Mucosa of stomach (tissue), 1 donor: ENCODE results near the gene RBFOX2.

Source experiments
- H3K27me3 ChIP-seq: one replicate; pipeline ENCODE4 v1.7.0; 2013; ENCODE audit warnings: mild to moderate bottlenecking, low read length; ENCODE audit not compliant: control insufficient read depth, insufficient read depth
- H3K36me3 ChIP-seq: one replicate; pipeline ENCODE4 v1.7.0; 2013; ENCODE audit warnings: low read length; ENCODE audit not compliant: control insufficient read depth, insufficient read depth
- H3K4me1 ChIP-seq: one replicate; pipeline ENCODE4 v1.7.0; 2013; ENCODE audit warnings: mild to moderate bottlenecking, low read length; ENCODE audit not compliant: control insufficient read depth, insufficient read depth
- H3K4me3 ChIP-seq: one replicate; pipeline ENCODE4 v1.7.0; 2013; ENCODE audit warnings: low read length
- H3K9ac ChIP-seq: one replicate; pipeline ENCODE4 v1.7.0; 2013; ENCODE audit warnings: mild to moderate bottlenecking, low read length, moderate library complexity
- H3K9me3 ChIP-seq: one replicate; pipeline ENCODE4 v1.7.0; 2013; ENCODE audit warnings: mild to moderate bottlenecking, low read length, moderate library complexity; ENCODE audit not compliant: control insufficient read depth
- donor health status: Pancreatic carcinoma.

RBFOX2 gene

GRCh38 chr22:35900483-35901168 is 128.0 kb downstream of the RBFOX2 start:
- Histone ChIP-seq H3K4me3 (no peak overlapping the region), H3K9ac (no peak overlapping the region), H3K9me3 (no peaks in the 10 kb centered on the region), H3K4me1 (peaks cover 16% of the 10 kb centered on the region), H3K27me3 (no peaks in the 10 kb centered on the region), H3K36me3 (no peaks in the 10 kb centered on the region)

GRCh38 chr22:35899736-35900135 is 128.9 kb downstream of the RBFOX2 start:
- Histone ChIP-seq H3K27me3 (no peaks in the 10 kb centered on the region), H3K4me3 (no peak overlapping the region), H3K4me1 (peaks cover 22% of the 10 kb centered on the region), H3K36me3 (no peaks in the 10 kb centered on the region), H3K9ac (no peak overlapping the region), H3K9me3 (no peaks in the 10 kb centered on the region)

- Histone ChIP-seq H3K4me1 (peaks cover 16% of the 10 kb centered on the region), H3K27me3 (no peaks in the 10 kb centered on the region), H3K36me3 (no peaks in the 10 kb centered on the region), H3K9ac (no peak overlapping the region), H3K4me3 (no peak overlapping the region), H3K9me3 (no peaks in the 10 kb centered on the region)
Observed at GRCh38 chr22:35896111-35896705, 132.4 kb downstream of the RBFOX2 start.

- Histone ChIP-seq H3K4me3 (no peak overlapping the region), H3K9ac (no peak overlapping the region), H3K36me3 (no peaks in the 10 kb centered on the region), H3K27me3 (no peaks in the 10 kb centered on the region), H3K4me1 (peaks cover 16% of the 10 kb centered on the region), H3K9me3 (no peaks in the 10 kb centered on the region)
Observed at GRCh38 chr22:35894937-35895708, 133.5 kb downstream of the RBFOX2 start.

GRCh38 chr22:35894464-35894878 is 134.2 kb downstream of the RBFOX2 start:
- H3K9me3 ChIP-seq, result no peaks in the 10 kb centered on the region
- H3K27me3 ChIP-seq, result no peaks in the 10 kb centered on the region
- no peaks in the 10 kb centered on the region for H3K36me3 ChIP-seq
- H3K9ac ChIP-seq, result no peak overlapping the region
- H3K4me1 ChIP-seq, result peaks cover 16% of the 10 kb centered on the region
- H3K4me3 ChIP-seq, result no peak overlapping the region

GRCh38 chr22:35893698-35894097 is 134.9 kb downstream of the RBFOX2 start:
- Histone ChIP-seq H3K9ac (no peak overlapping the region), H3K27me3 (no peaks in the 10 kb centered on the region), H3K4me3 (no peak overlapping the region), H3K9me3 (no peaks in the 10 kb centered on the region), H3K36me3 (no peaks in the 10 kb centered on the region), H3K4me1 (peaks cover 16% of the 10 kb centered on the region)

GRCh38 chr22:35892192-35892591 is 136.4 kb downstream of the RBFOX2 start:
- H3K36me3 ChIP-seq, result no peaks in the 10 kb centered on the region
- H3K4me1 ChIP-seq, result peaks cover 16% of the 10 kb centered on the region
- no peak overlapping the region for H3K9ac ChIP-seq
- H3K9me3 ChIP-seq, result no peaks in the 10 kb centered on the region
- H3K27me3 ChIP-seq, result no peaks in the 10 kb centered on the region
- H3K4me3 ChIP-seq, result no peak overlapping the region

GRCh38 chr22:35891442-35891841 is 137.2 kb downstream of the RBFOX2 start:
- Histone ChIP-seq H3K9me3 (no peaks in the 10 kb centered on the region), H3K4me3 (no peak overlapping the region), H3K36me3 (no peaks in the 10 kb centered on the region), H3K4me1 (peaks cover 16% of the 10 kb centered on the region), H3K9ac (no peak overlapping the region), H3K27me3 (no peaks in the 10 kb centered on the region)

- no peaks in the 10 kb centered on the region for H3K27me3 ChIP-seq
- peaks cover 4% of the 10 kb centered on the region for H3K4me1 ChIP-seq
- no peaks in the 10 kb centered on the region for H3K9me3 ChIP-seq
- H3K36me3 ChIP-seq, result no peaks in the 10 kb centered on the region
- H3K9ac ChIP-seq, result no peak overlapping the region
- H3K4me3 ChIP-seq, result no peak overlapping the region
Observed at GRCh38 chr22:35889071-35889470, 139.6 kb downstream of the RBFOX2 start.

- Histone ChIP-seq H3K27me3 (no peaks in the 10 kb centered on the region), H3K9ac (no peak overlapping the region), H3K36me3 (no peaks in the 10 kb centered on the region), H3K9me3 (no peaks in the 10 kb centered on the region), H3K4me1 (peaks cover 6% of the 10 kb centered on the region), H3K4me3 (no peak overlapping the region)
Observed at GRCh38 chr22:35888181-35888870, 140.3 kb downstream of the RBFOX2 start.

GRCh38 chr22:35887296-35887875 is 141.2 kb downstream of the RBFOX2 start:
- H3K36me3 ChIP-seq, result no peaks in the 10 kb centered on the region
- H3K27me3 ChIP-seq, result no peaks in the 10 kb centered on the region
- H3K4me1 ChIP-seq, result peaks cover 11% of the 10 kb centered on the region
- no peak overlapping the region for H3K4me3 ChIP-seq
- no peak overlapping the region for H3K9ac ChIP-seq
- H3K9me3 ChIP-seq, result no peaks in the 10 kb centered on the region
